Measurements from ENCODE around the gene KRT1.
"Not testable (repeated sequence)": the region's sequence is repeated elsewhere in the genome, so short reads cannot be mapped to it uniquely, and the experiment has no call there.

Gene KRT1

DNA sequence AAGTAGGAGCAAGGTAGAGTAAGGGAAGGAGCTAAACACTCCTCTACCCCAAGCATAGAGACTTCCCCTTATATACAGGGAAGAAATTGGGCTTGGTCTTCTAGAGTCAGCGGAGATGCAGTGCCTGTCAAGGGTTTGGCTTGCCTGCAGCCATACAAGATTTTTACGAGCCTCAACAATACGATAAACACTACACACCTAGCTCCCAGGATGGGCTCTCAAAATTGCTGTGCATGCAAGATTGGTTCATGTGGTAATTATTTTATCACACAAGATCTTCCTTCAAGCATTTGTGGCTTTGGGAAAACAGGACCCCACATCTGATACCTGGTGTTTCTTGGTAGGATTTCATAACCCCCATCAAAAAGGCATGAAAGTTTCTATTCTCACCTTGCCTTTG lies at the start of gene KRT1:
Gene KRT1 (minus strand): TSS at position 45 of the 400 bp plus-strand sequence. CDS start 59 bp downstream, outside the sequence.
- no peak for DNase-seq (ENCODE audit: low read depth)

DNA sequence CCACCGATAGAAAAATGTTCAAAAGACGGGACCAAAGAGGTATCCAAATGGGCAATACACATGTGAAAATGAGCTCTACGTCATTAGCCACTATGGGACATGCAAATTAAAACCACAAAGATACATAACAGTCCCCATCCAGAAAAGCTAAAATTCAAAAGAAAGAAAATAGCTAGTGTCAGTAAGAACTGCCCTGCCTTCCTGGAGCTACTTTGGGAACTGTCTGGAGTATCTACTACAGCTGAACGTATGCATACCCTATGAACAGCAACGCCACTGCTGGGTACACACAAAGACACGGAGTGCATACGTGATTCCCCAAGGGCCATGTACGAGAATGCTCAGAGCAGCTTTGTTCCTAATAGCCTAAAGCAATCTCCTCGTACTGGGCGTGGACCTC lies 48.9 kb upstream of the KRT1 start:
- no peak for DNase-seq (ENCODE audit: low read depth)

- no peak for DNase-seq (ENCODE audit: low read depth)
These were observed 48.2 kb upstream of the KRT1 start for GRCh38 chr12:52728374-52728773.

- DNase-seq (ENCODE audit: low read depth) = no peak
These were observed 46.8 kb upstream of the KRT1 start for GRCh38 chr12:52727037-52727436.

DNA sequence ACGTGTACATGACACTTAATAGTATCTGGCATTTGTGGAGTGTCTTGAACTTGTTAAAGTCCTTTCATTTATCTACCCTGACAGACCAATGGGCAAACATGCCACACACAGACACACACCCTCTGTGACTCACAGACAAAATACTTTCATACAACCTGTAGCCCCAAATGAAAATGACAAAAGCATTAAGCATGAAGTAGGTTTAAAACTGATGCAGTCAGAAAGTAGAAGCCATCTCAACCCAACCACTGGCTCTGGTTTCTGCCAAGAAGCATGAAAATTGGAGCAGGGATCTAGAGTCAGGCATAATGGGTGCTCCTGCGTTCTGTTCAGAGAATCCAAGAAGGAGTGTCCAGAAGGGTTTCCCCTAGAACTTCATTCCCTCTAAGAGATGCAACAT lies 46.2 kb upstream of the KRT1 start:
- DNase-seq (ENCODE audit: low read depth) = no peak

DNA sequence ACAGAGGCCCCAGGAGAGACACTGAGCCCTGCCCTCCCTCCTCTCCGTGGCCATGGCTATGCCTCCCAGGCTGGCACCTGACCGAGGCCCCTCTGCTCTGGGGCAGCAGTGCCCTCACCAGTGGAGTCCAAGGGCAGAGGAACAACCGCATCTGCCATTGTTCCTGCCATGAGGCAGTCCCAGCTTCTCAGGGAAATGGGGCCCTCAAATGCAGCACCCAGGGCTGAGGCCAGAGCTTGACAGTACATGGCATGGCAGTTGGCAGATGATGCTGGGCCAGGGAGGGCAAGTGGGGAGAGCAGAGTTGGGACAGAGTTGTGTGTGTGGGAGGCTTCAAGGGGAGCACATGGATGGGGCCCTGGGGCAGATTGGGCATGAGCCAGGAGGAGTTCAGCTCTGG lies 44.2 kb upstream of the KRT1 start:
- no peak for DNase-seq (ENCODE audit: low read depth)

DNA sequence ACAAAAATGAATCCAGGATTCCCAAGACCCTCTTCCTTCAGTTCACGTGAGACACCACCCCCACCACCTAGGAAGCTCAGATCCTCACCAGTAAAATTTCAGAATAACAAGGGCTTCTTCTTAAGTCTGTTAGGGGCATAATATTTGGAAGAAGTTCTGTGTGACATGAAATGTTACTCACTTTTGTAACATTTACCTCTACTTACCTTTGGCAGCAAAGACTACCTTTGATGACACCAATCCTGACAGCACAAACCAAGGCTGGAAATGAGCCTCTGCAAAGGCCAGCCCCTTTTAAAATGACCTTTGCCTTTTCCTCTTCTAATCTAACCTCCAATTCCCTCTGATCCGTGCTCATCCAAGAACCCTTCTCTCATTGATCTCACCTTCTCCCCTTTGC lies 42.5 kb upstream of the KRT1 start:
- no peak for DNase-seq (ENCODE audit: low read depth)

DNA sequence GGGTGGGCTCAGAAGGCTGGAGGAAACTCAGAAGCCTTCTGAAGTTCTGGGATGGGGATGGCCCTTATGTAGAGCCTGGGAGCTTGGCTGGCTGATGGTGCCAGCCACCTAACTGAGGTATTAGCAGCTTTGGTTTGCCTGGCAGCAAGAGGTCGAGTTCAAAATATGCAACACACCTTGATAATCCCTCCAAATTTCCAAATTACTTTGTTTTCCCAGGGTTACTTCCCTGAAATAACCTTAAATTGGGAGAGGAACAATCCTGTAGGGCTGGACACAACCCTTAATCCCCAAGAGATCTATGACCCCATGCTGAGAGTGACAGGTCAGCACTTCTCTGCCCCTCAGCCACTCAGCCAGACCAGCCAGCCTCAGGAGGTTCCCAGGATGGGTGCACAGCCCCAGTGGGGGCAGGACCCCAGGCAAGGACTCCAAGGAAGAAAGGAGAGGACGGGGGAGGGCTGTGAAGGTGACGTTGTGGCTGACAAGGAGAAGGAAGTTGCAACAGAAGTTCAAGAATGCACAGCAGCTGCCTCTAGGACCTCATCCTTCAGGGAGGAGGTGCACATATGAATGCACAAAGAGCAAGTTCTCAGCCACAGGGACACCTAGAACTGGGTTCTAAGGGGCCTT lies 41.7 kb upstream of the KRT1 start:
- DNase-seq (ENCODE audit: low read depth) = no peak

DNA sequence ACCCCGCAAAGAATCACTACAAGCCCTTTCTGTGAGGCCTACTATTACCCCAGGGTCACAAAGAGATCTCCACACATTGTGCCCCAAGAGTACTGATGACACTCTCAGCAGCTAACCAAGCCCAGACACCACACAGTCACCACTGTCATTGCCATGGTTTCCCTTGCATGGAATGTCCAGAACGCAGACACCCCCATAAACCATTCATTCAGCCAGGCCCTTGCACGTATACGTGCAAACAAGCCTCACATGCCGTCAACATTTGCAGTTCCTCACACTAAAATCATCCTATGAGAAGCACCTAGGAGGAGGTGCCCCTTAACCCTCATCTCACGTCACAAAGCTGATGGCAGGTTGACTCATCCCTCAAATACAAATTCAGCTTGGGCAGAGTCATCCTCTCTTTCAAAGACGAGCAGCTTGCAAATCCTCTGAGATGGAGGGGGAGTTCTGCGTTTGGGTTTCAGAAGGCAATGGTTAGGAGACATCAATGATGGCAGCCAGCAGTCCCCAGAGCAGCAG lies 40.2 kb upstream of the KRT1 start:
- DNase-seq (ENCODE audit: low read depth) = no peak

DNA sequence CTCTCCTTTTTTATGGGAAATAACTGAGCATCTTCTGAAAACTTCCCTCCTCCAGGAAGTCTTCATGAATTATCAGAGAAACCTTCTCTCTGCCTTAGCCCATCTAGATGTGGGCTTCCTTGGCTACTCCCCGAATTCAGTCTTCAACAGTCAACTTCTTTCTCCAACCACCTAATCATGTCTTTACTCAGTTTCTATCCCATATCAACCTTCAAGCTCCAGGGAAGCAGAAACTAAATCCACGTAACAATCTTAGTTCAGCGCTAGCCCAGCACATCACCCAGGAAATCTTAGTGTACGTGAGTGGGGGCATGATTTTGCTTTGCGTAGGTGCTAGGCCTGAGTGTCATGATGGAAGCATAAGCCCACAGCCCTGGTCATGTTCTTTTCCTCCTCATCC lies 35.9 kb upstream of the KRT1 start:
- no peak for DNase-seq (ENCODE audit: low read depth)

GRCh38 chr12:52715416-52715815 lies 35.2 kb upstream of the KRT1 start:
- DNase-seq (ENCODE audit: low read depth) = no peak

GRCh38 chr12:52714887-52715281 lies 34.7 kb upstream of the KRT1 start:
- DNase-seq (ENCODE audit: low read depth) = no peak

GRCh38 chr12:52713960-52714886 lies 34.0 kb upstream of the KRT1 start:
- peak; percentile 4 for DNase-seq (ENCODE audit: low read depth)

GRCh38 chr12:52712122-52712521 lies 31.9 kb upstream of the KRT1 start:
- not testable (repeated sequence) for DNase-seq (ENCODE audit: low read depth)

- DNase-seq (ENCODE audit: low read depth) = no peak
These were observed 30.5 kb upstream of the KRT1 start for GRCh38 chr12:52710730-52711129.

DNA sequence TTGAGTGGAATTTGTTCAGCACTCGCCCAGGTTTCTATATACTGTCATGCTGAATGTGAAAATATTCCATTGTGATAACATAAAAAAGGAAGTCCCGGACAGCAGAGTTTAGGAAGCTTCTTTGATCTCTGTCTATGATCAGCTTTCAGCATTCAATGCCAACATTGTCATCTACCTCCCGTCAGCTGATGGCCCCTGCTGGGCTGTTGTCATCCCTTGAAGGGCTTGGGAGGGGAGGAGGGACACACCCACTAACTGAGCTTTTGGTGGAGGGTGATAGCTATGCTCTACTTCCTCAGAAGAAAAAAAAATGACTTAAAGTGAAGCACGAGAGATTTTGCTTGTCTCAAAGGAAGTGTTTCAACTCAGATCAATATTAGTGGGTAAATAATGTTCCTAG lies 27.8 kb upstream of the KRT1 start:
- no peak for DNase-seq (ENCODE audit: low read depth)

DNA sequence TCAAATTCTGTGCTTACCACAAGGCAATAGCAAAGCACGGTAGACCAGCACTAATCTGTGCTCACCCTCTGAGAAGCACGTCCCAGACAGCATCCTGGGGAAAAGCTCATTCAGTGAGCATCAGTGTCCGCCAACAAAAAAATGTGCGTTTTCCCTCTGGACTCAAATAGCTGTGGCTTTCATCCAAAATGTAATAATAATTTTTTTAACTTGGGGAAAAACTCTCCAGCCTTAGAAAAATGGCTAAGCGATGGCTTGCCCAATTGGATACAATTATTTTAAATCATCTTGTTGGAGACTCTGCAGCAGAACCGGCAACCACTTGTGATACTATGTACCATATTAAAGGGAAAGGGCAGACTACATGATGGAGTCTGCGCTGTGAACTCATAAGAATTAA lies 24.3 kb upstream of the KRT1 start:
- DNase-seq (ENCODE audit: low read depth) = no peak

GRCh38 chr12:52703878-52704277 lies 23.7 kb upstream of the KRT1 start:
- DNase-seq (ENCODE audit: low read depth) = no peak

DNA sequence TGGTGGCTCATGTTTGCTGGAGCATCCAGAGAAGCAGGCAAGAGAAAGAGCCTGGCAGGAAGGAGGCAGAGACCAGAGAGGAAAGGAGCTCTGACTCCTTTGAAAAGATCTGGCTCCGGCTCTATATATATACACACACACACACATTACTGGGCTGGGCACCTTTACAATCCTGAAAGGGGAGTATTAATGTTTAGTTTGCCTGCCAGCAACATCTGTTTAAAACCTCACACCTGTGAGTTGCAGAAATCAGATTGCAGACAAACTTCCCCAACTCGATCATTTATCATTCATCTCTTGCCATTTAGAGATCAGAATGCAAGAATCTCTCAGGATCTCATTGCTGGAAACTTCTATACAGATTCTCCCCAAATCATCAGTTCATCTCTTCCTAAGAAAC lies 23.2 kb upstream of the KRT1 start, which contains the start of gene KRT77:
Gene KRT77 (minus strand): TSS at position 101 of the 400 bp plus-strand sequence. CDS start 90 bp downstream, at position 11.
- DNase-seq (ENCODE audit: low read depth) = no peak

DNA sequence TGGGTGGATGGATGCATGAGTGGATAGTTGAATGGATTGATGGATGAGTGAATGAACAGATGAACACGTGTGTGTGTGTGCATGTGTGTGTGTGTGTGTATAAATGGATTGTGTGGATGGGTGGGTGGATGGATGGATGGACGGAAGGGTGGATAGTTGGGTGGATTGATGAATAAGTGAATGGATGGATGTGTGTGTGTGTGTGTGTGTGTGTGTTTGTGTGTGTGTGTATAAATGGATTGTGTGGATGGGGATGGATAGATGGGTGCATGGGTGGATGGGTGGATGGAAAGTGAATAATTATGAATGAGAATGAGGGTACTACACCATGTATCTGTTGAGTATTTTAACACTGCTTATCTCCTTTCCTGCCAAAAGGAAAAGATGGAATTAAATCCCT lies 22.1 kb upstream of the KRT1 start:
- no peak for DNase-seq (ENCODE audit: low read depth)

GRCh38 chr12:52701281-52701680 lies 21.1 kb upstream of the KRT1 start:
- DNase-seq (ENCODE audit: low read depth) = no peak

DNA sequence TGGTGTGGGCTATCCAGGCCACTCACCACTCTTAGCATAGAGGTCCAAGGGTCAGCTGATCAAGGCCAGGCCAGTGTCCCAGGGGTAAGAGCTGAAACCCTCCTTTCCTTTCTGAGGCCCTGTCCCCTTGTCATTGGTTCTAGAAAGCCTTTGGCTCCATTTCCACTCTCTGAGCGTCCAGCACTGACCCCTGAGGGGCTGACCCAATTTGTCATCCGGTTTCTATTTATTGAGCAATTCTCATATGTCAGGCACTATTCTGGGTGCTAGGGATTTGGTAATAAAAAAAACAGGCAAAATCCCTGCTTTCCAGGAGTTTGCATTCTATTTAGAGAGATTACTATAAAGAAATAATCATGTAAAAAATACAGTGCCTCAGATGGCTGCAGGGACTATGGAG lies 19.8 kb upstream of the KRT1 start:
- no peak for DNase-seq (ENCODE audit: low read depth)

DNA sequence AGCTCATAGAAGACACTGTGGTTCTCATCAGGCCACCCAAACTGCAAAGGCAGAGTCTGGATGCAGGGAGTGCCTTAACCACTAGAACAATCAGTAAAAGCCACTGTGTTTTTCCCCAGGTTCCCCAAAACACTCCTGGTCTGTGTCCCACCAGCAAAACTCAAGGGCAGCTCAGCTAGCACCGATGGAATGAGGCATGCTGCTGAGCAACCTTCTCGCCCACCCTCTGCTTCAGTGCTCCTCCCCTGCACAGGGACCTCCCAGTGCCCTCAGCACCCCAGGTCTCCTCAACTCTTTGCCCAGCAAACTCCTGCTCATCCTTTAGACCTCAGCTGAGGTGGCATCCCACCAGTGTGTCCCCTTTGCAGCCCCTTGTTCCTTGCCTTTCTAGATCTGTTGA lies 19.2 kb upstream of the KRT1 start:
- no peak for DNase-seq (ENCODE audit: low read depth)

All from stimulated activated CD4-positive, alpha-beta T cell treated with anti-CD3 and anti-CD28 coated beads, Interleukin-2, amount 100 ng/mL, for 4 hours (primary cell).